Hepatocyte (in vitro differentiated cells): ENCODE measurements around the gene TXNDC2.

Experiments
- EZH2 ChIP-seq: fragments of 200-600 bp; sonication (generic); IDR thresholded peaks from 2 replicates; pipeline ENCODE4 v1.6.1; 2016; ENCODE audit warnings: antibody characterized with exemption, mild to moderate bottlenecking, borderline replicate concordance
- EZH2phosphoT487 ChIP-seq: fragments of 200-600 bp; sonication (generic); IDR thresholded peaks from one replicate; pipeline ENCODE4 v1.6.1; 2018; ENCODE audit warnings: antibody characterized with exemption, mild to moderate bottlenecking, low read depth, moderate library complexity; ENCODE audit not compliant: unreplicated experiment, severe bottlenecking
- TF ChIP-seq, protein P1 (sequence below): fragments of 200-600 bp; sonication (generic); IDR thresholded peaks from 2 replicates; pipeline ENCODE4 v1.5.1; 2016; ENCODE audit warnings: antibody characterized with exemption, mild to moderate bottlenecking; ENCODE audit not compliant: poor library complexity

GRCh38 chr18:9919564-9920232 lies 33.9 kb downstream of the TXNDC2 start:
- TF ChIP-seq EZH2 = no peak
- TF ChIP-seq, protein P1, sequence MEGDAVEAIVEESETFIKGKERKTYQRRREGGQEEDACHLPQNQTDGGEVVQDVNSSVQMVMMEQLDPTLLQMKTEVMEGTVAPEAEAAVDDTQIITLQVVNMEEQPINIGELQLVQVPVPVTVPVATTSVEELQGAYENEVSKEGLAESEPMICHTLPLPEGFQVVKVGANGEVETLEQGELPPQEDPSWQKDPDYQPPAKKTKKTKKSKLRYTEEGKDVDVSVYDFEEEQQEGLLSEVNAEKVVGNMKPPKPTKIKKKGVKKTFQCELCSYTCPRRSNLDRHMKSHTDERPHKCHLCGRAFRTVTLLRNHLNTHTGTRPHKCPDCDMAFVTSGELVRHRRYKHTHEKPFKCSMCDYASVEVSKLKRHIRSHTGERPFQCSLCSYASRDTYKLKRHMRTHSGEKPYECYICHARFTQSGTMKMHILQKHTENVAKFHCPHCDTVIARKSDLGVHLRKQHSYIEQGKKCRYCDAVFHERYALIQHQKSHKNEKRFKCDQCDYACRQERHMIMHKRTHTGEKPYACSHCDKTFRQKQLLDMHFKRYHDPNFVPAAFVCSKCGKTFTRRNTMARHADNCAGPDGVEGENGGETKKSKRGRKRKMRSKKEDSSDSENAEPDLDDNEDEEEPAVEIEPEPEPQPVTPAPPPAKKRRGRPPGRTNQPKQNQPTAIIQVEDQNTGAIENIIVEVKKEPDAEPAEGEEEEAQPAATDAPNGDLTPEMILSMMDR = no peak
- TF ChIP-seq EZH2phosphoT487 = no peak
